Measurements from ENCODE around the gene GNG13. TPM values are rescaled to one million over a fixed set of nuclear protein-coding genes. Genes with fewer than 3 reads are reported as not detected.

GNG13 gene
- total and polyA plus RNA-seq, 8 donors, result not detected

DNA sequence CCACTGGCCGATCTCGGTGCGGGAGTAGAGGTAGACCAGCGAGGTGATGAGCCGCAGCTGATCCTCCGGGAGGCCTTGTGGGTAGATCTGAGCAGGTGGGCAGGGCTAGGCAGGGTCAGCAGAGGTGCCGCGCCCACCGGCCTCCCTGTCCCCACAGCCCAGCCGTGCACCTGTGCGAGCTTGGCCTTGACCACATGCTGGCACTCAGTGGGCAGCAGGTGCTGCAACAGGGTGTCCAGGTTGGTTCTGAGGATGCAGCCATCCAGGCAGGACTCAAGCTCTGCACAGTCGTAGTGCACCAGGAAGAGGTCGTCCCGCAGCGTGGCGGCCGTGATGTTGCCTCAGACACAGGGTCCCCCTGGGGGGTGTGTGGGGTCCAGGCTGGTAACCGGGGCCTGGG, 27.6 kb downstream of the GNG13 start:
- no peaks in the 10 kb centered on the region for H3K9me3 ChIP-seq
- H3K36me3 ChIP-seq, result no peaks in the 10 kb centered on the region
- 81 to 91% (median 89%) methylated on average over 7 to 18 of the region's 18 CpGs for WGBS, 5 donors
- H3K27me3 ChIP-seq, result peaks cover 0 to 83% (median 4%) of the 10 kb centered on the region in 3 donors
- DNase-seq, result no peak
- H3K27ac ChIP-seq, result no peak overlapping the region
- no peaks in the 10 kb centered on the region for H3K4me1 ChIP-seq
- intact Hi-C loops (cut with DNase I; ENCODE audit: low total_unique reads), result no loop called here
- no peak overlapping the region for H3K4me3 ChIP-seq
- TF ChIP-seq POLR2AphosphoS5 (IDR thresholded peaks at IDR 0.05), result no peak
- TF ChIP-seq POLR2A (IDR thresholded peaks at IDR 0.05), result no peak
- TF ChIP-seq, protein P1, sequence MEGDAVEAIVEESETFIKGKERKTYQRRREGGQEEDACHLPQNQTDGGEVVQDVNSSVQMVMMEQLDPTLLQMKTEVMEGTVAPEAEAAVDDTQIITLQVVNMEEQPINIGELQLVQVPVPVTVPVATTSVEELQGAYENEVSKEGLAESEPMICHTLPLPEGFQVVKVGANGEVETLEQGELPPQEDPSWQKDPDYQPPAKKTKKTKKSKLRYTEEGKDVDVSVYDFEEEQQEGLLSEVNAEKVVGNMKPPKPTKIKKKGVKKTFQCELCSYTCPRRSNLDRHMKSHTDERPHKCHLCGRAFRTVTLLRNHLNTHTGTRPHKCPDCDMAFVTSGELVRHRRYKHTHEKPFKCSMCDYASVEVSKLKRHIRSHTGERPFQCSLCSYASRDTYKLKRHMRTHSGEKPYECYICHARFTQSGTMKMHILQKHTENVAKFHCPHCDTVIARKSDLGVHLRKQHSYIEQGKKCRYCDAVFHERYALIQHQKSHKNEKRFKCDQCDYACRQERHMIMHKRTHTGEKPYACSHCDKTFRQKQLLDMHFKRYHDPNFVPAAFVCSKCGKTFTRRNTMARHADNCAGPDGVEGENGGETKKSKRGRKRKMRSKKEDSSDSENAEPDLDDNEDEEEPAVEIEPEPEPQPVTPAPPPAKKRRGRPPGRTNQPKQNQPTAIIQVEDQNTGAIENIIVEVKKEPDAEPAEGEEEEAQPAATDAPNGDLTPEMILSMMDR (IDR thresholded peaks at IDR 0.05), result no peak
- no peak for TF ChIP-seq EP300 (IDR thresholded peaks at IDR 0.05)

DNA sequence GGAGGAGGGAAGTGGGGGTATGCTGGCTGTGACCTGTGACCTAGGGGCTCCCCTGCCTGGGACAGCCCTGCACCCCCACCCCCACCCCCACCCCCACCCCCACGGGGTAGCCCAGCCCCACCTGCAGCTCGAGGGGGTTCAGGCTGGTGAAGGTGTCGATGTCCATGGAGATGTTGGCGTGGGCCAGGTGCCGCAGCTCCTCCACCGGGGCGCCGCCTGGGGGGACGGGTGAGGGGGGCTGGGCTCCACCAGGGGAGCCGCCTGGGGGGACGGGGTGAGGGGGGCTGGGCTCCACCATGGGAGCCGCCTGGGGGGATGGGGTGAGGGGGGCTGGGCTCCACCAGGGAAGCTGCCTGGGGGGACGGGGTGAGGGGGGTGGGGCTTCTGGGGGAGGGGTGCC, 30.1 kb downstream of the GNG13 start:
- Histone ChIP-seq H3K27me3 (peaks cover 0 to 70% (median 4%) of the 10 kb centered on the region in 3 donors), H3K4me1 (no peaks in the 10 kb centered on the region), H3K9me3 (no peaks in the 10 kb centered on the region), H3K27ac (no peak overlapping the region), H3K36me3 (no peaks in the 10 kb centered on the region), H3K4me3 (no peak overlapping the region)
- WGBS, 5 donors, result 73 to 80% (median 78%) methylated on average over 2 to 13 of the region's 13 CpGs
- TF ChIP-seq, protein P1 (IDR thresholded peaks at IDR 0.05), result no peak
- TF ChIP-seq POLR2A (IDR thresholded peaks at IDR 0.05) (no peak), EP300 (IDR thresholded peaks at IDR 0.05) (no peak), POLR2AphosphoS5 (IDR thresholded peaks at IDR 0.05) (no peak)
- no peak for DNase-seq
- intact Hi-C loops (cut with DNase I; ENCODE audit: low total_unique reads), result no loop called here

DNA sequence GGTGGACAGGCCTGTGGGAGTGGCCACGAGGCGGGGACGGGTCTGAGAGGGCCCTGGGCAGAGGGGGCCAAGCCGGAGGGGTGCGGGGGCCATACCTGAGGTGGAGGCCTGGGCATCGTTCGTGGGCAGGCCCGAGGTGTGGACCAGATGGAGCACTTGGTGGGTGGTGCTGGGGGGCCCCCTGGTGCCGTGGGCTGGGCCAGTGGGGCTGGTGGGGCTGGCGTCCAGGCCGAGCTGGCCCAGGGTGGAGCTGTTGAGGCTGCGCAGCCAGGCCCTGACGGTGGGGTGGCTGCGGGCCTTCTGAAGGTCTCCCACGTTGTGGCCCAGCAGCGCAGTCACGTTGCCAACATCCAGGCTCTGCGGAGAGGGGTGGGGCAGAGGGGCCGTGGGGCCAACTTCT, 30.6 kb downstream of the GNG13 start:
- 78 to 85% (median 79%) methylated on average over 8 to 19 of the region's 19 CpGs for WGBS, 5 donors
- Histone ChIP-seq H3K4me3 (no peak overlapping the region), H3K27me3 (peaks cover 0 to 69% (median 4%) of the 10 kb centered on the region in 3 donors), H3K4me1 (no peaks in the 10 kb centered on the region), H3K9me3 (no peaks in the 10 kb centered on the region), H3K27ac (no peak overlapping the region), H3K36me3 (no peaks in the 10 kb centered on the region)
- intact Hi-C loops (cut with DNase I; ENCODE audit: low total_unique reads), result no loop called here
- TF ChIP-seq POLR2A (IDR thresholded peaks at IDR 0.05), result no peak
- no peak for TF ChIP-seq EP300 (IDR thresholded peaks at IDR 0.05)
- no peak for DNase-seq

GRCh38 chr16:769184-769784, 31.2 kb downstream of the GNG13 start:
- WGBS, 5 donors, result 28 to 93% (median 68%) methylated on average over 7 to 20 of the region's 20 CpGs
- TF ChIP-seq EP300 (IDR thresholded peaks at IDR 0.05) (no peak), POLR2AphosphoS5 (IDR thresholded peaks at IDR 0.05) (no peak), POLR2A (IDR thresholded peaks at IDR 0.05) (no peak)
- TF ChIP-seq, protein P1 (IDR thresholded peaks at IDR 0.05), result no peak
- DNase-seq, result no peak

GRCh38 chr16:768428-768827, 32.1 kb downstream of the GNG13 start:
- TF ChIP-seq, protein P1 (IDR thresholded peaks at IDR 0.05), result no peak
- no peak for TF ChIP-seq POLR2A (IDR thresholded peaks at IDR 0.05)
- Histone ChIP-seq H3K27ac (no peak overlapping the region), H3K9me3 (no peaks in the 10 kb centered on the region), H3K36me3 (no peaks in the 10 kb centered on the region), H3K4me1 (no peaks in the 10 kb centered on the region), H3K4me3 (no peak overlapping the region), H3K27me3 (peaks cover 0 to 71% (median 0%) of the 10 kb centered on the region in 3 donors)
- no peak for DNase-seq
- 36 to 85% (median 75%) methylated on average over 6 to 21 of the region's 21 CpGs for WGBS, 5 donors
- intact Hi-C loops (cut with DNase I; ENCODE audit: low total_unique reads), result no loop called here

More at GRCh38 chr16:769184-769784, 31.2 kb downstream of the GNG13 start:
- Histone ChIP-seq H3K4me1 (no peaks in the 10 kb centered on the region), H3K27ac (no peak overlapping the region), H3K9me3 (no peaks in the 10 kb centered on the region), H3K4me3 (no peak overlapping the region), H3K36me3 (no peaks in the 10 kb centered on the region), H3K27me3 (peaks cover 0 to 69% (median 0%) of the 10 kb centered on the region in 3 donors)
- intact Hi-C loops (cut with DNase I; ENCODE audit: low total_unique reads), result no loop called here

Data from stomach (tissue), 9 donors.